Measurements from ENCODE around the gene NCK1. TPM values are rescaled to one million over a fixed set of nuclear protein-coding genes. Genes with fewer than 3 reads are reported as not detected.

Gene NCK1
- total RNA-seq, 2 experiments from 2014 or later, result 36.3 to 39.1 TPM

DNA sequence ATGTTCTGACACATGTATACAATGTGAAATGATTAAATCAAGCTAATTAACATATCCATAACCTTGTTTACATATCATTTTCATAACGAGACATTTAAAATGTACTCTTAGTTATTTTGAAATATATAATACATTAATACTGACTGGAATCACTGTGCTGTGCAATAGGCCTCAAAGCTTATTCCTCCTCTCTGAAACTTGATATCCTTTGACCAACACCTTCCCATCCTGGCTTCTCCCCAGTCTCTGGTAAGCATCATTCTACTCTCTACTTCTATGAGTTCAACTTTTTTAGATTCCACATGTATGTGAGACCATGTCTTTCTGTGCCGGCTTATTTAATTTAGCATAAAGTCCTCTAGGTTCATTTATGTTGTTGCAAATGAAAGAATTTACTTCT, 48.7 kb downstream of the NCK1 start:
- no peak for ATAC-seq
- H3K36me3 Mint-ChIP-seq (ENCODE audit: low read depth), result peaks cover 51% of the 10 kb centered on the region
- no peak overlapping the region for H3K4me3 Mint-ChIP-seq
- peaks cover 8% of the 10 kb centered on the region for H3K9me3 Mint-ChIP-seq (ENCODE audit: insufficient read depth)
- ChIA-PET POLR2A (no interaction called here), CTCF (interaction anchor here (1.4 to 3.5 kb wide), 3 partner anchors 12 to 48 kb away, joined by 5 to 14 read pairs (median 6); partner anchors contain the start of gene NCK1)
- no peak overlapping the region for H3K27ac Mint-ChIP-seq
- H3K4me1 Mint-ChIP-seq (ENCODE audit: low read depth), result peaks cover 45% of the 10 kb centered on the region
- no peak for DNase-seq
- no peaks in the 10 kb centered on the region for H3K27me3 Mint-ChIP-seq (ENCODE audit: low read depth)

DNA sequence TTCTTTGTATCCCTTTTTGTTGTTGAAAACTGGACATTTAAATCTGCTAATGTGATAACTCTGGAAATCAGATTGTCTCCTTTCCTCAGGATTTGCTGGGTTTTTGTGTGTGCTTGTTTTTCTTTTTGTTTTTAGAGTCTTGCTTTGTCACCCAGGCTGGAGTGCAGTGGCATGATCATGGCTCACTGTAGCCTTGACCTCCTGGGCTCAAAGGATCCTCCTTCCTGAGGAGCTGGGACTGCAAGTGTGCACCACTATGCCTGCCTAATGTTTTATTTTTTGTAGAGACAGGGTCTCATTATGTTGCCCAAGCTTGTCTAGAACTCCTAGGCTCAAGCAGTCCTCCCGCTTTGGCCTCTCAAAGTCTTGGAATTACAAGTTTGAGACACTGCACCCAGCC, 51.2 kb downstream of the NCK1 start:
- CTCF ChIA-PET, result interaction anchor here (0.7 kb wide), 1 partner anchor 1557 kb away, joined by 3 read pairs; no protein-coding TSS in a partner anchor
- DNase-seq (no peak), ATAC-seq (no peak)
- no peak overlapping the region for H3K27ac Mint-ChIP-seq
- no peaks in the 10 kb centered on the region for H3K27me3 Mint-ChIP-seq (ENCODE audit: low read depth)
- peaks cover 8% of the 10 kb centered on the region for H3K9me3 Mint-ChIP-seq (ENCODE audit: insufficient read depth)
- H3K36me3 Mint-ChIP-seq (ENCODE audit: low read depth), result peaks cover 38% of the 10 kb centered on the region
- no peak overlapping the region for H3K4me3 Mint-ChIP-seq
- H3K4me1 Mint-ChIP-seq (ENCODE audit: low read depth), result peaks cover 38% of the 10 kb centered on the region
- POLR2A ChIA-PET, result no interaction called here

DNA sequence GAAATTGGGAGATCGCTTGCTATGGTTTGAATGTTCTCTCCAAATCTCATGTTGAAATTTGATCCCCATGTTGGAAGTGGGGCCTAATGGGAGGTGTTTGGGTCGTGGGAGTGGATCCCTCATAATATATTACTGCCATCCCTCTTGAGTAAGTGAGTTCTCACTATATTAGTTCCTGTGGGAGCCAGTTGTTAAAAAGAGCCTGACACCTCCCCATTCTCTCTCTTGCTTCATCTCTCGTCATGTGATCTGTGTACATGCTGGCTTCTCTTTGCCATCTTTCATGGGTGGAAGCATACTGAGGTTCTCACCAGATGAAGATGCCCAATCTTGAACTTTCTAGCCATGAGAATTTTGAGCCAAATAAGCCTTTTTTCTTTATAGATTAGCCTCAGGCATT, 52.7 kb downstream of the NCK1 start:
- H3K4me1 Mint-ChIP-seq (ENCODE audit: low read depth), result peaks cover 39% of the 10 kb centered on the region
- no peak for DNase-seq
- ChIA-PET POLR2A (no interaction called here), CTCF (no interaction called here)
- H3K27ac Mint-ChIP-seq, result no peak overlapping the region
- H3K9me3 Mint-ChIP-seq (ENCODE audit: insufficient read depth), result peaks cover 8% of the 10 kb centered on the region
- ATAC-seq, result no peak
- H3K4me3 Mint-ChIP-seq, result no peak overlapping the region
- H3K27me3 Mint-ChIP-seq (ENCODE audit: low read depth), result no peaks in the 10 kb centered on the region
- H3K36me3 Mint-ChIP-seq (ENCODE audit: low read depth), result peaks cover 33% of the 10 kb centered on the region

DNA sequence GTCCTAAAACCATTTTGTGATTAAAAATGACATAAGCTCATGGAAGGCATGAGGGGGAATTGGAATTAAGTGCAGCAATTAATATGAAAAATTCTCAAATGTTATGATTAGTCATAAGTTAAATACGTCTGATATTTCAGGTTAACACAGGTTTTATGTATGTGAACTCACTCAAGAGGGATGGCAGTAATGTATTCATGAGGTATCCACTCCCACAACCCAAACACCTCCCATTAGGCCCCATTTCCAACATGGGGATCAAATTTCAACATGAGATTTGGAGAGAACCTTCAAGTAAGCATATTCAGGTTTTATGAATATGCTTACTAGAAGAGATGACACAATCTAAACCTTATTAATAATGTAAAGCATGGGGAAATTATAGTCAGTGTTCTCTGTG, 54.2 kb downstream of the NCK1 start:
- H3K27ac Mint-ChIP-seq, result no peak overlapping the region
- CTCF ChIA-PET, result no interaction called here

DNA sequence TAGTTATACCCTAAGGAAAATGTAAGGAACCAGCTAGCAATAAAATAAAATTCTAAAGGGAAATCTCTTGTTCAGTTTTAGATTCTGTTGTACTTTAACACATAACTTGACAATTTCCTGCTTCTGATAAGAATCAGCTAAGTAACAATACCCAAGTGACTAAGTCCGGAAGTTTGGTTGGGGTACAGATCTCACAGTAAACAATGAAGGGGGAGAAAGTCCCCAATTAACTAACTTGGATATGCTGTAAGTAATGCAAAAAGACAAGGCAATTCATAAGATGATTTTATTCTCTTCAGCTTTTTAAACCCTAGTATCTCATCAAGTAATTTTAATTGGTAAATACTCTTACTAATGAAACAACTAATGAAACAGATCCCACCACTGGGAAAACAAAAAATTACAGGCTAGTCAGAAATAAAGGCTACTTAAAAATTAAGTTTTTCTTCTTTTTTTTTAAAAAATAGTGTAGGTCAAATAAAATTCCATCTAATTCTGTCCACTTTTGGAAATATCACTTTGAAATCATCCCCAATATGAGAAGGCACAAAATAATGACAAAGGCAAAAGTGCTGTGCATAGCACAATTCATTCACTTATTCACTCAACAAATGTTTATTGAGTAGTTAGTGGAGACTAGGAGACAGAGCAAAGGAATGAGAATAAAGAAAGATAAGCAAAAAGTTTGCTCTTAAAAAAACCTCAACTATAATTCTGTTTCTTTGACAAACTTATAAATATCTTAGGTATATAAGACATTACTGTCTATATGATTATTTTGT, 58.0 kb downstream of the NCK1 start:
- peak; percentile 35 for DNase-seq
- Mint-ChIP-seq H3K4me1 (ENCODE audit: low read depth) (peaks cover 47% of the 10 kb centered on the region), H3K9me3 (ENCODE audit: insufficient read depth) (no peaks in the 10 kb centered on the region), H3K27ac (peak overlapping the region; percentile 62), H3K27me3 (ENCODE audit: low read depth) (no peaks in the 10 kb centered on the region), H3K4me3 (peak overlapping the region; percentile 47), H3K36me3 (ENCODE audit: low read depth) (peaks cover 15% of the 10 kb centered on the region)
- POLR2A ChIA-PET, result interaction anchor here (0.7 to 1.3 kb wide), 4 partner anchors 57 to 168 kb away, joined by 3 to 9 read pairs (median 4); partner anchors contain the start of genes NCK1 and STAG1
- CTCF ChIA-PET, result interaction anchor here (1.2 to 1.3 kb wide), 5 partner anchors 11 to 614 kb away, joined by 3 to 8 read pairs (median 4); partner anchors contain the start of genes NCK1 and STAG1
- ATAC-seq, result peak; percentile 86

More for the DNA sequence above, 54.2 kb downstream of the NCK1 start:
- H3K9me3 Mint-ChIP-seq (ENCODE audit: insufficient read depth), result peaks cover 8% of the 10 kb centered on the region
- H3K4me1 Mint-ChIP-seq (ENCODE audit: low read depth), result peaks cover 44% of the 10 kb centered on the region
- ATAC-seq (no peak), DNase-seq (no peak)
- H3K4me3 Mint-ChIP-seq, result no peak overlapping the region
- peaks cover 31% of the 10 kb centered on the region for H3K36me3 Mint-ChIP-seq (ENCODE audit: low read depth)
- H3K27me3 Mint-ChIP-seq (ENCODE audit: low read depth), result no peaks in the 10 kb centered on the region
- POLR2A ChIA-PET, result interaction anchor here (0.8 kb wide), 1 partner anchor 54 kb away, joined by 3 read pairs; the partner anchor contains the start of gene NCK1

DNA sequence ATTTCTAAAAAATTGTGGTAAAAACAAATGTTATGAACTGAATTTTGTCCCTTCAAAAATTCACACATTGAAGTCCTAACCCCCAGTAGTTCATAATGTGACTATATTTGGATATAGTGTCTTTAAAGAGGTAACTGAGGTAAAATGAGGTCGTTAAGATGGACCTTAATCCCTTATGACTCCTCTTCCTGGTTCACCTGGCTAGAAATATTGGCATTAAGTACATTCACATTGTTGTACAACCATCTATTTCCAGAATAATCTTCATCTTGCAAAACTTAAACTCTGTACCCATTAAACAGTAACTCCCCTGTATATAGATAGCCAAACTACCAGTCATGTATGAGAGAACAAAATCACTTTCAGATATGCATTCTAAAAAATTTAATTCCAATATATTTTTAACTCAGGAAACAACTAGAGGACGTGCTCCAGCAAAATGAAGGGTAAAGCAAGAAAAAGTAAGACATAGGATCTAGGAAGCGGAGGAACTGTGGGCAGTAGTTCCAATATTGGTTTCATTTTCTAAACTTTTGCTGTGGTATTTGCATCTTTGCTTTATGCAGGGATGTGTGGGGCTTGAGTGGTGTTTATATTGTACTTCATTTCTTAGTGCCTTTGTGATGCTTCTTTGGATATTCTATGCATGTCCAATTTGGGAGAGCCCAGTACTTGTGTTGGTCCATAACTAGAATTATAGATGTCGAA, 59.0 kb downstream of the NCK1 start:
- Mint-ChIP-seq H3K27ac (peak overlapping the region; percentile 76), H3K27me3 (ENCODE audit: low read depth) (no peaks in the 10 kb centered on the region), H3K4me1 (ENCODE audit: low read depth) (peaks cover 47% of the 10 kb centered on the region), H3K4me3 (peak overlapping the region; percentile 62), H3K36me3 (ENCODE audit: low read depth) (peaks cover 15% of the 10 kb centered on the region), H3K9me3 (ENCODE audit: insufficient read depth) (no peaks in the 10 kb centered on the region)
- ATAC-seq, result peak; percentile 67
- ChIA-PET CTCF (no interaction called here), POLR2A (no interaction called here)
- no peak for DNase-seq

DNA sequence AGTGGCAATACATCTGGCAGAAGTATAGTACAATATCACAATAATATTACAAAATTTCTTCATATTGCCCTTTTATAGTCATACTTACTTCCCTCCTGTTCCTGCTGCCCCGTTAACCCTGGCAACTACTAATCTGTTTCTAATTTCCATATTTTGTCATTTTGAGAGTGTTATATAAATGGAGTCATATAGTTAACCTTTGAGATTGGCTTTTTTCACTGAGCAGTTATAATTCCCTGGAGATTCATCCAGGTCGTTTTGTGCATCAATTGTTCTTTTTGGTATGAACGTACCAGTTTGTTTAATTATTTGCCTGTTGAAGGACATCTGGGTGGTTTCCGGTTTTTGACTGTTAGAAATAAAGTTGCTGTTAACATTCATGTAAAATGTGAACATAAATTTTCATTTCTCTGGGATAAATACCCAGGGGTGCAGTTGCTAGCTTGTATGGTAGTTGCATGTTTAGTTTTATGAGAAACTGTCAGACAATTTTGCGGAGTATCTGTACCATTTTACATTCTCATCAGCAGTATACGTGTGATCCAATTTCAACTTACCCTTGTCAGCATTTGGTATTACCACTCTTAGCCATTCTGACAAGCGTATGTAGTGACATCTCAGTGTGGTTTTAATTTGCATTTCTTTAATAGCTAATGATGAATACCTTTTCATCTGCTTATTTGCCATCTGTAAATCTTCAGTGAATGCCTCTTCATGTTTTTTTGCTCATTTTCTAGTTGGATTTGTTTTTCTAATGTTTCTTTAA, 63.6 kb downstream of the NCK1 start:
- Mint-ChIP-seq H3K9me3 (ENCODE audit: insufficient read depth) (peaks cover 4% of the 10 kb centered on the region), H3K4me1 (ENCODE audit: low read depth) (peaks cover 23% of the 10 kb centered on the region), H3K36me3 (ENCODE audit: low read depth) (peaks cover 37% of the 10 kb centered on the region), H3K27ac (no peak overlapping the region), H3K27me3 (ENCODE audit: low read depth) (no peaks in the 10 kb centered on the region), H3K4me3 (no peak overlapping the region)
- no peak for ATAC-seq
- DNase-seq, result no peak
- CTCF ChIA-PET, result interaction anchor here (1.7 kb wide), 1 partner anchor 16 kb away, joined by 6 read pairs; no protein-coding TSS in a partner anchor
- POLR2A ChIA-PET, result no interaction called here

DNA sequence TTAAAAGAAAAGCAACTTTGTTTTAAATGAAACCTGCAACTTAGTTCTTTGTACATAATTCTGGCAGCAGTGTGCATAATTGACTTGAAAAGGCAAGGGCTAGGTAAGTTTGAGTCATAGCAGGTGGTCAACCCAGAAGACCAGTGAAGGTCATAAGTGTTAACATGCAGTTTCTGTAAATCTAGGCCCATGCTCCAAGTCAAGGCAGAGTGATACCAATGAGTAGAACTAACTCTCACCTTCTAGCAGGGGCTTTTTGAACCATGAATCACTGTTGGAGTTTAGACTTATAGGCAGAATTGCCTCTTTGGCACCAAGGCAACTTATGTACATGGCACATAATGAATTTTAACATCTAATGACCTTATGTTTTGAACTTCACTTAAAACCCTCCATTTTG, 66.2 kb downstream of the NCK1 start:
- CTCF ChIA-PET, result no interaction called here
- Mint-ChIP-seq H3K4me3 (no peak overlapping the region), H3K27me3 (ENCODE audit: low read depth) (no peaks in the 10 kb centered on the region), H3K27ac (no peak overlapping the region), H3K36me3 (ENCODE audit: low read depth) (peaks cover 36% of the 10 kb centered on the region), H3K9me3 (ENCODE audit: insufficient read depth) (peaks cover 4% of the 10 kb centered on the region), H3K4me1 (ENCODE audit: low read depth) (peaks cover 20% of the 10 kb centered on the region)
- DNase-seq, result no peak
- ATAC-seq, result no peak
- POLR2A ChIA-PET, result interaction anchor here (1.1 kb wide), 1 partner anchor 67 kb away, joined by 3 read pairs; no protein-coding TSS in a partner anchor

DNA sequence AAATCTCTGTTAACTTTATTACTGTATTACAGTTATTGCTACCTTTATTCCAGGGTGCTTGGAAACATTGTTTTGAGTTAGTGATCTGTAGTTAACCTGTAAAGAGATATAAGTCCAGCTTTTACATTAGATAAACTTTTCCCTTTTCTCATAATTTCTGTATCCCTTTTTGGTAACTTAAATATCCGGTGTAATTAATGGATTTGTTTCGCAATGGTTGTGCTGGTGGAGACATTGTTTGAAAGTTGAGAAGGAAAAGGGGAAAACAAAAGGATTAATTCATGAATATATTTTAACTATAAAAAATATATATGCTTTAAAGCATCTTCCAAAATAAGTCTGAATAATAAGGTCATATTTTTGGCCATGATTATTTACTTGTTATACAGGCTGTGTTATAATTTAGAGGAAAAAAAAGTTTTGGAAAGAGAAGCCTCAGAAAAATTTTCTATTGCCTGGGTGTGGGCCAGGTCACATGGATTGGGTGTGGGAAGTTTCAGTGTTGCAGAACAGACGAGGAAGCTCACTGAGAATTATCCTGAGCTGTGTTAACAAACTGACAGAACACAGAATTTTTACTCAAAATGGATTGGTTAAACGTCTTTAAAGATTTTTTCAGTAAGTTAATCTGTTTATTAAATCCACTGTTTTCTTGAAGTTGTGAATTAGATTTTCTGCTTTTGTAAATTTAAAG, 68.1 kb downstream of the NCK1 start:
- Mint-ChIP-seq H3K4me1 (ENCODE audit: low read depth) (peaks cover 23% of the 10 kb centered on the region), H3K4me3 (no peak overlapping the region), H3K27me3 (ENCODE audit: low read depth) (no peaks in the 10 kb centered on the region), H3K36me3 (ENCODE audit: low read depth) (peaks cover 49% of the 10 kb centered on the region), H3K9me3 (ENCODE audit: insufficient read depth) (peaks cover 4% of the 10 kb centered on the region), H3K27ac (no peak overlapping the region)
- ChIA-PET POLR2A (no interaction called here), CTCF (interaction anchor here (0.8 to 1.4 kb wide), 2 partner anchors 11 to 178 kb away, joined by 3 read pairs; no protein-coding TSS in a partner anchor)
- DNase-seq (no peak), ATAC-seq (no peak)

DNA sequence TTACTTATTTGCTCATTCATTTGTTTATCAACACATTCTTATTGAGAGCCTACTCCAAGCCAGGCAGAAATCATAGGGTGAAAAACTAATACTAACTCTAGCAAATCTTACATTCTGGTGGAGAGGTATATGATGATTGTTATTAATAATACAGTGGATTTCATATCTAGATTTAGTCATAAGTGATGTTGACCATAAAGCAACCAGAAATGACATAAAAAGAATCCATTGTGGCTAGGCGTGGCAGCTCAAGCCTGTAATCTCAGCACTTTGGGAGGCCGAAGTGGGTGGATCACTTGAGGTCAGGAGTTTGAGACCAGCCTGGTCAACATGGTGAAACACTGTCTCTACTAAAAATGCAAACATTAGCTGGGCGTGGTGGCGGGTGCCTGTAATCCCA, 69.6 kb downstream of the NCK1 start:
- no peak overlapping the region for H3K4me3 Mint-ChIP-seq
- H3K4me1 Mint-ChIP-seq (ENCODE audit: low read depth), result peaks cover 23% of the 10 kb centered on the region
- H3K9me3 Mint-ChIP-seq (ENCODE audit: insufficient read depth), result peaks cover 4% of the 10 kb centered on the region
- H3K36me3 Mint-ChIP-seq (ENCODE audit: low read depth), result peaks cover 60% of the 10 kb centered on the region
- no peaks in the 10 kb centered on the region for H3K27me3 Mint-ChIP-seq (ENCODE audit: low read depth)
- no peak for DNase-seq
- POLR2A ChIA-PET, result no interaction called here
- no peak overlapping the region for H3K27ac Mint-ChIP-seq
- CTCF ChIA-PET, result interaction anchor here (1.4 kb wide), 1 partner anchor 12 kb away, joined by 3 read pairs; no protein-coding TSS in a partner anchor
- ATAC-seq, result no peak

DNA sequence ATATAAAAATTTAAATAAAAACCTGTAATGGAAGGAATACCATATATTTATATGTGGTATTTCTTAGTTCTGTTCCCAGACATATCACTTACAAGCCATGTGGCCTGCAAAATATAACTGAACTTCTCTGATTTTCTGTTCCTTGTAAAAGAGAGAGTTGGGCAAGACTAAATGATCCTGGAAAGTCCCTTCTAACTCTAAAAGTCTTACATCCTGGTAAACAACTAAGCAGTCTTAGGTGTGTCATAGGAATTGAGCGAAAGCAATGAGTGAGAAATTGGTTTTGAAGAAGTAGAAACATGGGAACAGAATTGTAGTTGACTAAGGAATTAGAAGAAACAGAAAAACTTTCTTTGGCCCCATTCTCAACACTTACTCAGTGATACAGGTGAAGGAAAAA, 70.5 kb downstream of the NCK1 start:
- no peak overlapping the region for H3K27ac Mint-ChIP-seq
- ATAC-seq, result no peak
- ChIA-PET CTCF (no interaction called here), POLR2A (no interaction called here)
- no peaks in the 10 kb centered on the region for H3K27me3 Mint-ChIP-seq (ENCODE audit: low read depth)
- H3K36me3 Mint-ChIP-seq (ENCODE audit: low read depth), result peaks cover 63% of the 10 kb centered on the region
- H3K4me3 Mint-ChIP-seq, result no peak overlapping the region
- no peak for DNase-seq
- peaks cover 23% of the 10 kb centered on the region for H3K4me1 Mint-ChIP-seq (ENCODE audit: low read depth)
- peaks cover 9% of the 10 kb centered on the region for H3K9me3 Mint-ChIP-seq (ENCODE audit: insufficient read depth)

All from activated CD8-positive, alpha-beta T cell treated with anti-CD3 and anti-CD28 coated beads, Interleukin-2, amount 10 ng/mL, durations not matched to agents 7 days and 5 days (primary cell).